Testis (tissue), 2 donors: Measurements from ENCODE around the gene MAML2.

Experiments used
- CTCF ChIP-seq, 3 experiments: fragments of 450-650 bp in 2 of 3; fragments of 200-600 bp in 1 of 3; sonication (generic) in 1 of 3; IDR thresholded peaks; one replicate each; pipeline ENCODE4 v1.5.1; 2016 to 2019; ENCODE audit warnings: antibody characterized with exemption in 3 of 3, mild to moderate bottlenecking in 2 of 3, moderate library complexity in 1 of 3
- POLR2A ChIP-seq: fragments of 450-650 bp; IDR thresholded peaks from one replicate; pipeline ENCODE4 v1.6.1; 2017; ENCODE audit warnings: antibody characterized with exemption, mild to moderate bottlenecking, moderate library complexity

GRCh38 chr11:96104496-96104895, 238.5 kb downstream of the MAML2 start:
- TF ChIP-seq POLR2A (no peak), CTCF (IDR thresholded peaks at IDR 0.05) (no peak)
